Tibial artery (tissue), 4 donors: ENCODE results near the gene H3-3A.

Experiments
- DNase-seq, 2 donors: peaks; one replicate each; pipeline ENCODE4 v3.0.0-alpha.2; 2019
- H3K27ac ChIP-seq, 2 donors: fragments of 200-600 bp; sonication (generic) in 1 of 2; 1 replicate in 1 of 2; 2 replicates in 1 of 2; pipeline ENCODE4 v1.5.1; 2018 to 2019; ENCODE audit warnings: mild to moderate bottlenecking in 1 of 2
- H3K27me3 ChIP-seq, 2 donors: fragments of 200-600 bp; sonication (generic) in 1 of 2; one replicate each; pipeline versions ENCODE4 v1.5.1 to v1.6.0; 2016 to 2019
- H3K36me3 ChIP-seq, 3 donors: fragments of 200-600 bp; sonication (generic) in 2 of 3; one replicate each; pipeline ENCODE4 v1.5.1; 2016 to 2019; ENCODE audit warnings: mild to moderate bottlenecking in 2 of 3
- H3K4me1 ChIP-seq, 4 donors: fragments of 200-600 bp; sonication (generic) in 2 of 4; 1 replicate in 3 of 4; 2 replicates in 1 of 4; pipeline ENCODE4 v1.5.1; 2016 to 2019
- H3K4me3 ChIP-seq, 2 donors: fragments of 200-600 bp; sonication (generic) in 1 of 2; 1 replicate in 1 of 2; 2 replicates in 1 of 2; pipeline ENCODE4 v1.5.1; 2018 to 2019; ENCODE audit warnings: mild to moderate bottlenecking in 2 of 2
- H3K9me3 ChIP-seq, 3 donors: fragments of 200-600 bp; sonication (generic) in 1 of 3; one replicate each; pipeline ENCODE4 v1.5.1; 2016 to 2019
- CTCF ChIP-seq, 2 experiments: fragments of 200-600 bp in 1 of 2; fragments of 450-650 bp in 1 of 2; IDR thresholded peaks; one replicate each; pipeline ENCODE4 v1.5.1; 2017 to 2019; ENCODE audit warnings: antibody characterized with exemption in 2 of 2, mild to moderate bottlenecking in 1 of 2, moderate library complexity in 1 of 2
- intact Hi-C: fragments of 100-400 bp; cut with DNase I; formaldehyde crosslinking; loops from one replicate; pipeline ENCODE4 v1.15.0; 2023; ENCODE audit warnings: low total_unique reads

H3-3A gene

GRCh38 chr1:226098870-226099835, 36.6 kb downstream of the H3-3A start:
- H3K9me3 ChIP-seq, result no peaks in the 10 kb centered on the region
- H3K4me1 ChIP-seq, result peaks cover 0 to 10% (median 0%) of the 10 kb centered on the region in 4 donors
- H3K36me3 ChIP-seq, result no peaks in the 10 kb centered on the region
- no peak for DNase-seq
- intact Hi-C loops, result no loop called here
- H3K4me3 ChIP-seq, result no peak overlapping the region
- no peak overlapping the region for H3K27ac ChIP-seq
- H3K27me3 ChIP-seq, result no peaks in the 10 kb centered on the region
- TF ChIP-seq CTCF (IDR thresholded peaks at IDR 0.05), result no peak

GRCh38 chr1:226100436-226101391, 38.2 kb downstream of the H3-3A start:
- peak overlapping the region; percentile 38 to 49 for H3K4me3 ChIP-seq
- DNase-seq, result no peak
- peak overlapping the region in 1 of 2 donors; percentile 31 for H3K27ac ChIP-seq
- peaks cover 0 to 10% (median 0%) of the 10 kb centered on the region in 4 donors for H3K4me1 ChIP-seq
- TF ChIP-seq CTCF (IDR thresholded peaks at IDR 0.05), result no peak
- no peaks in the 10 kb centered on the region for H3K36me3 ChIP-seq
- no peaks in the 10 kb centered on the region for H3K9me3 ChIP-seq
- intact Hi-C loops, result no loop called here
- H3K27me3 ChIP-seq, result no peaks in the 10 kb centered on the region

- no peak for TF ChIP-seq CTCF (IDR thresholded peaks at IDR 0.05)
- Histone ChIP-seq H3K27me3 (no peaks in the 10 kb centered on the region), H3K9me3 (no peaks in the 10 kb centered on the region), H3K36me3 (no peaks in the 10 kb centered on the region), H3K4me3 (no peak overlapping the region), H3K4me1 (peaks cover 0 to 25% (median 11%) of the 10 kb centered on the region in 4 donors), H3K27ac (no peak overlapping the region)
- intact Hi-C loops, result no loop called here
- no peak for DNase-seq
These were observed 42.2 kb downstream of the H3-3A start for GRCh38 chr1:226104671-226105121.

- no peak for TF ChIP-seq CTCF (IDR thresholded peaks at IDR 0.05)
- DNase-seq, result no peak
- Histone ChIP-seq H3K4me1 (peaks cover 0 to 30% (median 25%) of the 10 kb centered on the region in 4 donors), H3K36me3 (no peaks in the 10 kb centered on the region), H3K9me3 (no peaks in the 10 kb centered on the region), H3K4me3 (no peak overlapping the region), H3K27ac (peak overlapping the region; percentile 97 to 99), H3K27me3 (no peaks in the 10 kb centered on the region)
- intact Hi-C loops, result no loop called here
These were observed 45.2 kb downstream of the H3-3A start for GRCh38 chr1:226107471-226108460.
